HG03565 (cell line): ENCODE measurements around the gene AOPEP.

ENCODE experiments used
- ATAC-seq: cut with Tn5 transposase; IDR thresholded peaks from one replicate; pipeline ENCODE4 v1.9.1; 2021; ENCODE audit warnings: mild to moderate bottlenecking, moderate library complexity; ENCODE audit not compliant: unreplicated experiment

The AOPEP gene

GRCh38 chr9:94713436-94714215 is 12.9 kb upstream of the AOPEP start:
- no peak for ATAC-seq

GRCh38 chr9:94714494-94714893 is 12.0 kb upstream of the AOPEP start:
- no peak for ATAC-seq

- no peak for ATAC-seq
Measured at GRCh38 chr9:94717761-94718160, 8.7 kb upstream of the AOPEP start.

GRCh38 chr9:94718936-94719335 is 7.6 kb upstream of the AOPEP start:
- ATAC-seq = no peak

- ATAC-seq = no peak
Measured at GRCh38 chr9:94719878-94720277, 6.6 kb upstream of the AOPEP start.

- ATAC-seq = no peak
Measured at GRCh38 chr9:94720846-94721549, 5.5 kb upstream of the AOPEP start.

GRCh38 chr9:94721754-94722153 is 4.7 kb upstream of the AOPEP start:
- ATAC-seq = no peak

GRCh38 chr9:94725293-94725692 is 1.2 kb upstream of the AOPEP start:
- no peak for ATAC-seq

- no peak for ATAC-seq
Measured at GRCh38 chr9:94728719-94729118, 2.2 kb downstream of the AOPEP start.

GRCh38 chr9:94729199-94729598 is 2.7 kb downstream of the AOPEP start:
- ATAC-seq = no peak

GRCh38 chr9:94734054-94734754 is 7.7 kb downstream of the AOPEP start:
- no peak for ATAC-seq

- ATAC-seq = no peak
Measured at GRCh38 chr9:94736759-94737158, 10.3 kb downstream of the AOPEP start.

GRCh38 chr9:94740145-94740840 is 13.8 kb downstream of the AOPEP start:
- ATAC-seq = no peak

- no peak for ATAC-seq
Measured at GRCh38 chr9:94741866-94742265, 15.4 kb downstream of the AOPEP start.

GRCh38 chr9:94743035-94743954 is 16.8 kb downstream of the AOPEP start:
- ATAC-seq = no peak

- ATAC-seq = no peak
Measured at GRCh38 chr9:94745806-94746540, 19.5 kb downstream of the AOPEP start.

- no peak for ATAC-seq
Measured at GRCh38 chr9:94746541-94747370, 20.3 kb downstream of the AOPEP start.

- no peak for ATAC-seq
Measured at GRCh38 chr9:94754976-94755475, 28.5 kb downstream of the AOPEP start.
